ENCODE results near the gene PCDH15. TPM values are rescaled to one million over a fixed set of nuclear protein-coding genes. Genes with fewer than 3 reads are reported as not detected.

PCDH15 gene
- total RNA-seq, 8 experiments from 2014 or later, result 2.3 to 15.7 (median 9.3) TPM

DNA sequence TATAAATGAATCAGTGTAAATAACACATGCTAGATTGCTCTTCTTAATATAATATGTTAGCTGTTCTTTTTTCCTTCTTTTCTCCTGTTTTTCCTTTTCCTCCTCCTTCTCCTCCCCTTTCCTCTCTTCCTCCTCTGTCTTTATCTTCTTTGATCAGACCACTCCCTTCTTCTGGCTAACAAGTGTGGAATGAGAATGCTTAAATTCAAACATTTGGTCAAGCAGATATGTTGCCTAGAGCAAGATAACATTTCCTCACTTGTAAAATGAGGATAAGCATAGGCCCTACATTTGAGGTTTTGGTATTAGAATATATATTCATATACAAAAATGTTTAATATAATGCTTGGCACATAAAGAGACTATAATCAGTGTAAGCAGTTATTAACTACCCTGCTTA lies 299.1 kb downstream of the PCDH15 start:
- in situ Hi-C loops (cut with MboI; ENCODE audit: low pct_unique_long_range_greater_than_20kb in 2 of 9, low sequenced_read_pairs in 9 of 9, unreplicated experiment in 9 of 9), result no loop called here
- no peaks in the 10 kb centered on the region for H3K4me1 ChIP-seq (replicated peaks in 1 of 2)
- ATAC-seq (replicated peaks in 6 of 8), result peak in 3 of 8 experiments; percentile 40 to 67 (median 59)

DNA sequence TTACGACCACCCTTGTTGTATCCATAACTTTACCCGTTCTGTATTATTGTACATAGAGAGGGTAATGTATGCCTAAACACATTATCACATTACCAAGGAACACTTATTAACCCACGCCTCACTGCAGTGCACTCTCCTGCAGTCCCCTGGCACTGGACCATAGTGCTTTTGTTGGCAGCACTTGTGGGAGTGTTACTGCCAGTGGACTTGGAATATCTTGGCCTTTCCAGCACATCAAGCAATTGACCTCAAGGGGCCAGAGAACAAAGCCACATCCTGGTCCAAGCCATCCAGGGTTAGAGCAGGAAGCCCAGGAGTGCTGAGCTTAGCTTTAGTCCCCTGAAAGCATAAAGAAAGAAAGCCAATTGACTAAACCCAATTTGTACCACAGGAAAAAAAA lies 304.2 kb downstream of the PCDH15 start:
- no peak overlapping the region for H3K27ac ChIP-seq
- no peaks in the 10 kb centered on the region for H3K4me1 ChIP-seq (replicated peaks in 1 of 2)
- WGBS, 10 experiments, result 35 to 100% (median 79%) methylated on average over 1 to 3 of the region's 3 CpGs
- ATAC-seq (replicated peaks in 6 of 8), result no peak
- H3K4me3 ChIP-seq, result no peak overlapping the region
- in situ Hi-C loops (cut with MboI; ENCODE audit: low pct_unique_long_range_greater_than_20kb in 2 of 9, low sequenced_read_pairs in 9 of 9, unreplicated experiment in 9 of 9), result no loop called here

More for the DNA sequence above, 299.1 kb downstream of the PCDH15 start:
- Histone ChIP-seq H3K27ac (no peak overlapping the region), H3K4me3 (no peak overlapping the region)

DNA sequence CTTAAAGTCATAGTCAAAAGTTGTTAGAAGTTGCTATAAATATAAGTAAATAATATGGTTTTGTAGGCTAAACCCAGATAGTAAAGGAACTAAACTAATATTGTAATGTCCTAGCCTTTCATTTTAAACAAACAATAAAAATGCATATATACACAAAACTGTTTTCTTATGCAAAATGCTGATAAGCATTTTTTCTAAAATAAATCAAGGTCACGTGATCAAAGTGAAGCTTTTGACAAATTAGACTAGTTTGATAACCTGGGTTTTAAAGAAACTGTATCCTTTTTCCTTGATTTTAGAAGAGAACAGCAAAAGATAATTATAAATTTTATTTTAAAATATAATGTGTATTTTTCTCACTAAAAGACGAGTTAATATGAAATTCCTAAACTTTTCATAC lies 313.3 kb downstream of the PCDH15 start:
- Histone ChIP-seq H3K27ac (no peak overlapping the region), H3K4me3 (no peak overlapping the region), H3K4me1 (replicated peaks in 1 of 2) (peaks cover 0 to 4% of the 10 kb centered on the region in 2 donors)
- no peak for ATAC-seq (replicated peaks in 6 of 8)
- 7 to 94% (median 70%) methylated on average over 1 to 2 of the region's 2 CpGs for WGBS, 10 experiments
- in situ Hi-C loops (cut with MboI; ENCODE audit: low pct_unique_long_range_greater_than_20kb in 2 of 9, low sequenced_read_pairs in 9 of 9, unreplicated experiment in 9 of 9), result no loop called here

DNA sequence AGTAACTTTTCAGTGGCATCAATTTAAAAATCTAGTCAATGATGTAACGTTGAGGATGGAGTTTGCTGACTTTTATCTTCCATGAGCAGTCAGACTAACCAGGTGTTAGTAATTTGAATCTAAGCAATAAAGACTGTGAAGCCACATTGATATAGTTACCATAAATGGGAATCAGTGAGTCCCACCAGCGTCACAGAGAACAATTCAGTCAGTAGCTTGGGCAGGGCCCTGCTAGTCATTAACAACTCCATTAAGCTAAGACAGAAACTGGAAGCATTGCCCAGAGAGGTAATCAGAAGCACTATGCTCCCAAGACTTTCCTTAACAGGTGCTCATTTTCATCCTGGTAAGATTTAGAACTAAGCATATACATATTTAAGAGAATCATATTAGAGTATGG lies 315.1 kb downstream of the PCDH15 start:
- peaks cover 0 to 4% of the 10 kb centered on the region in 2 donors for H3K4me1 ChIP-seq (replicated peaks in 1 of 2)
- 0 to 100% (median 63%) methylated on average over 1 to 2 of the region's 2 CpGs; no CpG with 5 or more reads in 2 of the 10 experiments for WGBS, 10 experiments
- peak in 3 of 8 experiments; percentile 17 to 90 (median 66) for ATAC-seq (replicated peaks in 6 of 8)
- in situ Hi-C loops (cut with MboI; ENCODE audit: low pct_unique_long_range_greater_than_20kb in 2 of 9, low sequenced_read_pairs in 9 of 9, unreplicated experiment in 9 of 9), result no loop called here
- H3K27ac ChIP-seq, result no peak overlapping the region
- H3K4me3 ChIP-seq, result no peak overlapping the region

DNA sequence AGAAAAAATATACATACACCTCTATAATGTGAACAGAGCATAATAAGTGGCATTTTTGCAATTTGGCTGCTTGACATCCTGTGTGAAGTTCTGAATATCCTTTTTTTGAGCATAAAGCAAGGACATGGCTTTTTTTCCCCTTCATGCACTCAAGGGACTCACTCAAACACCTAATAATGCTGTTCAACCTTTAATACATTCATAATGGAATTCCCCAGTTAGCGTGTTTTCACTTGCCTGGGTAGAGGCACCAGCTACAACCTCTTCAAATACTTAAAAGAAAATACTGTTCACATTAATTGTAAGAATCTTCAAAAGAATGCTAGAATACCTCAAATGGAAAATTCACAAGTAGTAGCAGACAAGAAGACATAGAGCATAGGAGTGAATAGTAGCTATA lies 316.8 kb downstream of the PCDH15 start:
- ATAC-seq (replicated peaks in 6 of 8), result no peak
- no peak overlapping the region for H3K4me3 ChIP-seq
- no peak overlapping the region for H3K27ac ChIP-seq
- in situ Hi-C loops (cut with MboI; ENCODE audit: low pct_unique_long_range_greater_than_20kb in 2 of 9, low sequenced_read_pairs in 9 of 9, unreplicated experiment in 9 of 9), result no loop called here
- H3K4me1 ChIP-seq (replicated peaks in 1 of 2), result peaks cover 0 to 4% of the 10 kb centered on the region in 2 donors
- 17 to 100% (median 100%) methylated on average over 1 of the region's 1 CpG; no CpG with 5 or more reads in 3 of the 10 experiments for WGBS, 10 experiments

DNA sequence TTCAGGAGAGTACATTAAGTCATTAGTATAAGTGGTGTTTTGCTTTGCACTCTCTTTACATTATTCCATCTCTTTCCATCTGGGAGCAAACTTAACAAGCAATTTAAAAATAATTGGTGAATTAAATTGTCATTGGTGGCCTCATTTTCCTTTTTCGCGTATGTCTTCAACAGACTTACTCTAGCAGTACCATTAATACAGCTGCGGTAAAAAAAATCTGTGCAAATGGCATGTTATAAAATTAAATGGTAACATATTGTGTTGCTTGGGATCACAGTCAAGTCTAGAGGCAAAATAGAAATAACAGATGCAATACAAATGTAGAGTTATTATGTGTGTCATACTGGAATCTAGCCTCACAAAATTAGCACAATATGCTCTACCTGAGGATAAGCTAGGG lies 322.4 kb downstream of the PCDH15 start:
- 0 to 95% (median 73%) methylated on average over 1 to 3 of the region's 3 CpGs for WGBS, 10 experiments
- no peak overlapping the region for H3K27ac ChIP-seq
- in situ Hi-C loops (cut with MboI; ENCODE audit: low pct_unique_long_range_greater_than_20kb in 2 of 9, low sequenced_read_pairs in 9 of 9, unreplicated experiment in 9 of 9), result no loop called here
- no peaks in the 10 kb centered on the region for H3K4me1 ChIP-seq (replicated peaks in 1 of 2)
- H3K4me3 ChIP-seq, result no peak overlapping the region
- ATAC-seq (replicated peaks in 6 of 8), result no peak

DNA sequence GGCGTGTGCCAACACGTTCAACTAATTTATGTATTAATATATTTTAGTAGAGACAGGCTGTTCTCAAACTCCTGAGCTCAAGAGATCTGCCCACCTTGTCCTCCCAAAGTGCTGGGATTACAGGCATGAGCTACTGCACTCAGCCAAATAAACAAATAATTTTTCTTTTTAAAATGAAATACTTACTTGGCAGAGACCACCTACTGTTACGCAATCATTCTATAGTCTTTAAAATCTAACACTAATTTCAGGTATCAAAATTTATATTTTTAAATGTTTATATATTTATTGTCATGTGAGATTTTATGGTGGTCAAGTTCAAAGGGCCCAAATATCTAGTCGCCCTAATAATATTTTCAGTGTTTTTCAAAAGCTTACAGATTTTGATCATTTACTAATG lies 323.3 kb downstream of the PCDH15 start:
- Histone ChIP-seq H3K27ac (no peak overlapping the region), H3K4me1 (replicated peaks in 1 of 2) (no peaks in the 10 kb centered on the region), H3K4me3 (no peak overlapping the region)
- ATAC-seq (replicated peaks in 6 of 8), result no peak
- WGBS, 10 experiments, result 43 to 100% (median 91%) methylated on average over 1 to 4 of the region's 4 CpGs
- in situ Hi-C loops (cut with MboI; ENCODE audit: low pct_unique_long_range_greater_than_20kb in 2 of 9, low sequenced_read_pairs in 9 of 9, unreplicated experiment in 9 of 9), result no loop called here

DNA sequence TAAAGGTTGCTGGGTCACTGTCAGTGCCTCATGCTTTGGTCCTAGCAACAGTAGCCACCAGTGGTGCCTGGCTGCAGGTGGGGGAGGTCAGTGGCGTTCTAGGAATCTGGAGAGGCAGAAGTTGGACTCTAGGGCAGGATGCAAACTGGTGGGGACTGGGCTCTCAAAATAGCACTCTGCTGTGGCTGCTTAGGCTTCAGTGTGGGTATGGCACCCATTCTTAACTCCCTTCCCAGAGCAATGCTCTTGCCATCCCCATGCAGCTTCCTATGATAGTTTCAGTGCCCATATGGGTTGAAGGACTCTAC lies 330.8 kb downstream of the PCDH15 start:
- in situ Hi-C loops (cut with MboI; ENCODE audit: low pct_unique_long_range_greater_than_20kb in 2 of 9, low sequenced_read_pairs in 9 of 9, unreplicated experiment in 9 of 9), result no loop called here
- Histone ChIP-seq H3K27ac (no peak overlapping the region), H3K4me3 (no peak overlapping the region), H3K4me1 (replicated peaks in 1 of 2) (no peaks in the 10 kb centered on the region)
- no peak for ATAC-seq (replicated peaks in 6 of 8)
- 33 to 90% (median 80%) methylated on average over 1 of the region's 1 CpG; no CpG with 5 or more reads in 7 of the 10 experiments for WGBS, 10 experiments

DNA sequence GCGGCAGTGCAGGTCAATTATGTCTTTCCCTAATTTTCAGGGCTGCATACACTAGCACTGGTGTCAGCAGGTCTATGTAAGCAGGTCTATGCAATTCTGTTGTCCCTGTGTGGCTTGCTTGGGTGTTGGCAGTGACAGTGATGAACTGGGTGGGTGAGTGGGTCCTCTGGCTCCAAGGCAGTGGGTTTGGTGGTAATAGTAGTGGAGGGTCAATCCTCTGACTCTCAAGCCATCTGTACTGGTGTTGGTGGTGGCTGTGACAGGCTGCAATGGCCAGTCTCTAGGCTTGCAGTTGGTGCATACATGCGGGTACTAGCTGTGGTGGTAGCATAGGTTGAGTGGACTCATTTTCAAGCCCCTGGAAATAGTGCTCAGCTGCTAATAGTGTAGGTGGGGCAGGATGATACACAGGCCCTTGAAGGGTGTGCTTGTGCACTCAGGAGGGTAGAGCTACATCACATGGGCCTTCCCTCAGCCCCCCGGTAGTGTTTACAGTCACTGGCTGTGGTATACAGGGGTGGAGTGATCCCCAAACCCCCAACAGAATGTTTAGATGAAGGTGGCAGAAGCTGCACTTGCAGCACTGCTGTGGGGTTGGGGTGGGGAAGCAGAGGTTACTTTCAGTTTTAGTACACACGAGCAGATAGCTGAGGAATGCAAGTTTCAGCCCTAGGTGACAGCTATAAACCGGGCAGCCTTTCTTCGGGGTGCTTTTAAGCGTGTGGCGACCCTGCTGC lies 331.3 kb downstream of the PCDH15 start:
- Histone ChIP-seq H3K27ac (no peak overlapping the region), H3K4me1 (replicated peaks in 1 of 2) (no peaks in the 10 kb centered on the region), H3K4me3 (no peak overlapping the region)
- peak in 1 of 8 experiments; percentile 56 for ATAC-seq (replicated peaks in 6 of 8)
- WGBS, 10 experiments, result 14 to 94% (median 88%) methylated on average over 1 to 7 of the region's 8 CpGs; no CpG with 5 or more reads in 6 of the 10 experiments
- in situ Hi-C loops (cut with MboI; ENCODE audit: low pct_unique_long_range_greater_than_20kb in 2 of 9, low sequenced_read_pairs in 9 of 9, unreplicated experiment in 9 of 9), result no loop called here

DNA sequence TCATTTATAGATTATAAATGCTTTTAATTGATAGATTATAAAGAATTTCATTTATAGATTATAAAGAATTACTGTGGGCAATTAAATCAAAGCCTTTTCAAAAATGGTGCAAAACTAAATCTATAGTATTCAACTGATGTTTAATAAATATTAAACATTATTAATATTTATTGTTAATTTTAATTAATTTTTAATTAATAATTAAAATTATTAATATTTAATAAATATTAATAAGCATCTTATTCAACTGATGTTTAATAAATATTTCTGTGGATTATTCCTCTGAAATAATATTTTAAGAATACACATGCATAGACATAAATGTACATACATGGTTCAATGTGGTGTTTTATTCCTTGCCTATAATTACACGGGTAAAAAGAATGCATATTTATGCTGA lies 346.8 kb downstream of the PCDH15 start:
- no peak overlapping the region for H3K4me3 ChIP-seq
- ATAC-seq (replicated peaks in 6 of 8), result no peak
- H3K27ac ChIP-seq, result no peak overlapping the region
- in situ Hi-C loops (cut with MboI; ENCODE audit: low pct_unique_long_range_greater_than_20kb in 2 of 9, low sequenced_read_pairs in 9 of 9, unreplicated experiment in 9 of 9), result no loop called here
- 0 to 100% (median 60%) methylated on average over 1 of the region's 1 CpG; no CpG with 5 or more reads in 2 of the 10 experiments for WGBS, 10 experiments
- no peaks in the 10 kb centered on the region for H3K4me1 ChIP-seq (replicated peaks in 1 of 2)

DNA sequence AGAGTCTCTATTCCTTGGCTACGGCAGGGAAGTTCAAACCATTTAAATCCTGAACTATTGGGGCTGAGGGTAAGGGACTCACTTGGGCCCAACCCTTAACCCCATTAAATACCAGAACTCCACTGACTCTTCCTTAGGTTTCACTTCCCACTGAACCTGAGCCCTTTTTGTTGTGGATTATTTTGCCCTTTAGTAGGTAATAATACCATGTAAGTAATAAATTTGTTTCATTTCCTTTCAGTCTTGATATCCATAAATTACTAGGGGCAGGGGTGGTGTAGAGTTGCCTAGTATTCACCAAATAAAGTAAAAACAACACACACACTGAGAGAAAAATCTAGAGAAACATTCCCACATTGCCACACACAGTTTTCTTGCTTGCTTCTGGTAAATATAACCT lies 352.0 kb downstream of the PCDH15 start:
- peaks cover 0 to 7% of the 10 kb centered on the region in 2 donors for H3K4me1 ChIP-seq (replicated peaks in 1 of 2)
- 0 to 100% (median 90%) methylated on average over 1 of the region's 1 CpG; no CpG with 5 or more reads in 5 of the 10 experiments for WGBS, 10 experiments
- no peak overlapping the region for H3K4me3 ChIP-seq
- H3K27ac ChIP-seq, result no peak overlapping the region
- in situ Hi-C loops (cut with MboI; ENCODE audit: low pct_unique_long_range_greater_than_20kb in 2 of 9, low sequenced_read_pairs in 9 of 9, unreplicated experiment in 9 of 9), result no loop called here
- no peak for ATAC-seq (replicated peaks in 6 of 8)

DNA sequence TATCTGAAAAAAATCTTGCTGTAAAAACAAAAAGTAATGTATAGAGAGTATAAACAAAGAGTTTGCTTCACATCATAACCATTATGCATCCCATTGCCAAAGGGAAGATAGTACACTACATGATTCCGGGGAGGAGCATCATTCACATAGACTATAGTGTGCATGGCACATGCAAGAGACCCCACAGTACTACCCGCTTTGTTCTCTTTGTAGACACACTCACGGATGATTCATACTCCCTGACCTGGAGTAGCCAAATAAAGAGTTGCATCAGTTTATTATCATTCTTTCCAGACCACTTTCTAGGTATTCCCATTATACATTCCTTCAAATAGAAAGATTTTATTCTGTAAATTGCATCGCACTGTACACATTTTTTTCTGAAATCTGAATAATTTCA lies 356.9 kb downstream of the PCDH15 start:
- Histone ChIP-seq H3K4me1 (replicated peaks in 1 of 2) (peaks cover 0 to 7% of the 10 kb centered on the region in 2 donors), H3K27ac (no peak overlapping the region), H3K4me3 (no peak overlapping the region)
- 10 to 83% (median 51%) methylated on average over 1 to 4 of the region's 4 CpGs; no CpG with 5 or more reads in 2 of the 10 experiments for WGBS, 10 experiments
- ATAC-seq (replicated peaks in 6 of 8), result peak in 3 of 8 experiments; percentile 65 to 82 (median 81)
- in situ Hi-C loops (cut with MboI; ENCODE audit: low pct_unique_long_range_greater_than_20kb in 2 of 9, low sequenced_read_pairs in 9 of 9, unreplicated experiment in 9 of 9), result no loop called here

DNA sequence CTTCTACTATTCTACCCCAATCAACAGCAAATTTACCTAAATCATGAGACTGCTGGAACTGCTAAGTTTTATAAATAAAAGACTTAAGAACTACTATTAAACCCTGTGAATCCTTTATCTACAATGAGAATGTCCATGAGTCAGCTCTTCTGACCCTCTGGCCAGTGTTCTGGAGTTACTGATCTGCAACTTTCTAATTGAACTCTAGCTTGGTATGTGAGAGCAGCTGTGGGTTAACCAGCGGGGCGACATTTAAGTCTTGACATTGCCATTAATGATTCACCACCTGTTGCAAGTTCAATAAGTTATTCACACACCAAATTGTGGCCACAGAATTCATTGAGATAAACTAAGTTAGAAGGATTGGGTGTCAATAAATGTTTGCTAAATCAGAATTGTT lies 359.8 kb downstream of the PCDH15 start:
- peaks cover 0 to 4% of the 10 kb centered on the region in 2 donors for H3K4me1 ChIP-seq (replicated peaks in 1 of 2)
- in situ Hi-C loops (cut with MboI; ENCODE audit: low pct_unique_long_range_greater_than_20kb in 2 of 9, low sequenced_read_pairs in 9 of 9, unreplicated experiment in 9 of 9), result no loop called here
- H3K4me3 ChIP-seq, result no peak overlapping the region
- no peak overlapping the region for H3K27ac ChIP-seq
- peak in 1 of 8 experiments; percentile 71 for ATAC-seq (replicated peaks in 6 of 8)
- 39 to 90% (median 64%) methylated on average over 2 of the region's 2 CpGs; no CpG with 5 or more reads in 3 of the 10 experiments for whole genome bisulfite sequencing, 10 experiments

DNA sequence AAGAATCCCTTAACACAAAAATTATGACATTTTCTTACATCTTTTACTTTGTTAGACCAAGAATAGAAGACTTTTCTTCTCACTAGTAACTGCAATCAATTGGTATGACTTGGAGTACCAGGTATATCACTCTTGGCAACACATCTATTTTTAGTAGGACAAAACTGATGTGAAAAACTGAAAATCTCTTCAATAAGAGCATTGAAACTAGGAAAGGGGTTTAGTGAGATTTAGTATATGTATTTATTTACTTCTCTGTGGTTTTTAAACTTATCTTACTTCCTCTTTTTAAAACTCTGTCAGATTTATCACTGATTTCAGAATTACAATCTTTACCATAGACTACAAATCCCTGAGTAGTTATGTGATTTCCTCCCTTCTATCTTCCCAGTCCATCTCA lies 366.2 kb downstream of the PCDH15 start:
- no peaks in the 10 kb centered on the region for H3K4me1 ChIP-seq (replicated peaks in 1 of 2)
- H3K4me3 ChIP-seq, result no peak overlapping the region
- in situ Hi-C loops (cut with MboI; ENCODE audit: low pct_unique_long_range_greater_than_20kb in 2 of 9, low sequenced_read_pairs in 9 of 9, unreplicated experiment in 9 of 9), result no loop called here
- H3K27ac ChIP-seq, result no peak overlapping the region
- no peak for ATAC-seq (replicated peaks in 6 of 8)

Data from motor neuron (in vitro differentiated cells).